Adrenal gland (tissue), 12 donors: ENCODE results near the gene KRT78. TPM values are rescaled to one million over a fixed set of nuclear protein-coding genes. Genes with fewer than 3 reads are reported as not detected.

Experiments
- DNase-seq, 7 donors: peaks; one replicate each; pipeline ENCODE4 v3.0.0-alpha.2; 2019 to 2020
- H3K27ac ChIP-seq, 5 donors: fragments of 200-600 bp; sonication (generic) in 4 of 5; 1 replicate in 3 of 5; 2 replicates in 2 of 5; pipeline versions ENCODE4 v1.5.1 to v1.8.0; 2016 to 2020; ENCODE audit warnings: mild to moderate bottlenecking in 1 of 5
- H3K27me3 ChIP-seq: fragments of 200-600 bp; 2 replicates; pipeline ENCODE4 v1.8.0; 2021
- H3K36me3 ChIP-seq, 2 donors: fragments of 200-600 bp; replicated peaks in 1 of 2; 1 replicate in 1 of 2; 2 replicates in 1 of 2; pipeline versions ENCODE4 v1.5.1 to v1.8.0; 2018 to 2022
- H3K4me1 ChIP-seq, 2 donors: fragments of 200-600 bp; replicated peaks in 1 of 2; 1 replicate in 1 of 2; 2 replicates in 1 of 2; pipeline versions ENCODE4 v1.5.1 to v1.8.0; 2018 to 2021
- H3K4me3 ChIP-seq, 4 donors: fragments of 200-600 bp; sonication (generic) in 3 of 4; one replicate each; pipeline ENCODE4 v1.5.1; 2016 to 2018
- H3K9me3 ChIP-seq, 3 donors: fragments of 200-600 bp; sonication (generic) in 1 of 3; replicated peaks in 1 of 3; 1 replicate in 2 of 3; 2 replicates in 1 of 3; pipeline versions ENCODE4 v1.5.1 to v1.8.0; 2016 to 2021
- POLR2A ChIP-seq, 2 donors: fragments of 450-650 bp; IDR thresholded peaks; one replicate each; pipeline ENCODE4 v1.6.1; 2017; ENCODE audit warnings: antibody characterized with exemption in 2 of 2, mild to moderate bottlenecking in 2 of 2, moderate library complexity in 1 of 2
- WGBS, 4 donors: extraction: QIAGEN DNeasy Blood & Tissue Kit in 2 of 4; methylation state at CpG; one replicate each; pipeline versions ENCODE4 v1.1.5 to v1.1.7; 2013 to 2017; 5-methylcytosine and 5-hydroxymethylcytosine counted together
- intact Hi-C, 2 donors: fragments of 100-400 bp; cut with DNase I; formaldehyde crosslinking; loops; one replicate each; pipeline versions ENCODE4 v1.14.1 to v1.15.0; 2022 to 2023
- polyA plus RNA-seq, 3 donors: library from polyadenylated mRNA; stranded (reverse); fragments of 200-250 nt in 2 of 3; fragments of 350-450 nt in 1 of 3; fragmentation: Illumina TruSeq in 1 of 3; extraction: RNeasy Lipid Tissue Mini Kit (QIAGEN cat#74804) in 1 of 3; gene quantifications; one replicate each; pipeline ENCODE4 v1.2.3, GENCODE V29; 2013 to 2014
- total RNA-seq, 9 donors: library from RNA; depleted of rRNA in 4 of 9; stranded (reverse); fragments of >200 nt in 4 of 9; fragments of 120-200 nt in 1 of 9; fragmentation: NEBNext Ultra II Directional in 1 of 9; extraction: Animal tissue kit (Norgen Biotek cat#: 25700) in 1 of 9; gene quantifications; one replicate each; pipeline versions ENCODE4 v1.1.0 to v1.2.4, GENCODE V29; 2013 to 2023
- TF ChIP-seq, protein P1 (sequence below), 6 experiments: fragments of 450-650 bp in 4 of 6; fragments of 200-600 bp in 2 of 6; sonication (generic) in 1 of 6; IDR thresholded peaks; 1 replicate in 5 of 6; 2 replicates in 1 of 6; pipeline versions ENCODE4 v1.5.1 to v1.8.0; 2016 to 2021; ENCODE audit warnings: antibody characterized with exemption in 6 of 6, mild to moderate bottlenecking in 2 of 6, moderate library complexity in 1 of 6
- donor health status: healthy with polysubstance abuse.
- donor health status: Bipolar disorder and iron deficiency.
- donor health status: DM: yes; HTN: yes; CAD: no.
- donor health status: DM: no; HTN: no; CAD: no.
- donor health status: DM: no; HTN: no; CAD: no.
- donor health status: DM: yes; HTN: yes; CAD: no.

The KRT78 gene
- total and polyA plus RNA-seq, 12 donors, result 0.34 TPM; not detected in 11

GRCh38 chr12:52892974-52893373 lies 44.2 kb upstream of the KRT78 start:
- TF ChIP-seq, protein P1, sequence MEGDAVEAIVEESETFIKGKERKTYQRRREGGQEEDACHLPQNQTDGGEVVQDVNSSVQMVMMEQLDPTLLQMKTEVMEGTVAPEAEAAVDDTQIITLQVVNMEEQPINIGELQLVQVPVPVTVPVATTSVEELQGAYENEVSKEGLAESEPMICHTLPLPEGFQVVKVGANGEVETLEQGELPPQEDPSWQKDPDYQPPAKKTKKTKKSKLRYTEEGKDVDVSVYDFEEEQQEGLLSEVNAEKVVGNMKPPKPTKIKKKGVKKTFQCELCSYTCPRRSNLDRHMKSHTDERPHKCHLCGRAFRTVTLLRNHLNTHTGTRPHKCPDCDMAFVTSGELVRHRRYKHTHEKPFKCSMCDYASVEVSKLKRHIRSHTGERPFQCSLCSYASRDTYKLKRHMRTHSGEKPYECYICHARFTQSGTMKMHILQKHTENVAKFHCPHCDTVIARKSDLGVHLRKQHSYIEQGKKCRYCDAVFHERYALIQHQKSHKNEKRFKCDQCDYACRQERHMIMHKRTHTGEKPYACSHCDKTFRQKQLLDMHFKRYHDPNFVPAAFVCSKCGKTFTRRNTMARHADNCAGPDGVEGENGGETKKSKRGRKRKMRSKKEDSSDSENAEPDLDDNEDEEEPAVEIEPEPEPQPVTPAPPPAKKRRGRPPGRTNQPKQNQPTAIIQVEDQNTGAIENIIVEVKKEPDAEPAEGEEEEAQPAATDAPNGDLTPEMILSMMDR (IDR thresholded peaks at IDR 0.05), result no peak
- no peak for TF ChIP-seq POLR2A (IDR thresholded peaks at IDR 0.05)
- Histone ChIP-seq H3K4me1 (no peaks in the 10 kb centered on the region), H3K27ac (no peak overlapping the region), H3K27me3 (no peaks in the 10 kb centered on the region), H3K36me3 (no peaks in the 10 kb centered on the region), H3K4me3 (no peak overlapping the region), H3K9me3 (no peaks in the 10 kb centered on the region)
- intact Hi-C loops, result no loop called here
- no peak for DNase-seq

- Histone ChIP-seq H3K4me3 (no peak overlapping the region), H3K9me3 (no peaks in the 10 kb centered on the region), H3K36me3 (no peaks in the 10 kb centered on the region), H3K27me3 (no peaks in the 10 kb centered on the region), H3K4me1 (no peaks in the 10 kb centered on the region), H3K27ac (no peak overlapping the region)
- no peak for DNase-seq
- no peak for TF ChIP-seq POLR2A (IDR thresholded peaks at IDR 0.05)
- intact Hi-C loops, result no loop called here
- WGBS, 4 donors, result 78 to 89% (median 86%) methylated on average over 6 to 7 of the region's 7 CpGs
Observed at GRCh38 chr12:52892207-52892852, 43.5 kb upstream of the KRT78 start.

- WGBS, 4 donors, result 53 to 84% (median 64%) methylated on average over 2 of the region's 2 CpGs
- Histone ChIP-seq H3K4me3 (no peak overlapping the region), H3K27me3 (no peaks in the 10 kb centered on the region), H3K9me3 (no peaks in the 10 kb centered on the region), H3K4me1 (no peaks in the 10 kb centered on the region), H3K36me3 (no peaks in the 10 kb centered on the region), H3K27ac (no peak overlapping the region)
- no peak for DNase-seq
- TF ChIP-seq, protein P1 (IDR thresholded peaks at IDR 0.05), result no peak
- intact Hi-C loops, result no loop called here
Observed at GRCh38 chr12:52891044-52891443, 42.2 kb upstream of the KRT78 start.

- H3K27ac ChIP-seq, result no peak overlapping the region
- H3K9me3 ChIP-seq, result no peaks in the 10 kb centered on the region
- TF ChIP-seq, protein P1 (IDR thresholded peaks at IDR 0.05), result no peak
- TF ChIP-seq POLR2A (IDR thresholded peaks at IDR 0.05), result no peak
- DNase-seq, result no peak
- 88 to 94% (median 91%) methylated on average over 3 of the region's 3 CpGs for WGBS, 4 donors
- no peaks in the 10 kb centered on the region for H3K4me1 ChIP-seq
- H3K27me3 ChIP-seq, result no peaks in the 10 kb centered on the region
- no peak overlapping the region for H3K4me3 ChIP-seq
- no peaks in the 10 kb centered on the region for H3K36me3 ChIP-seq
- intact Hi-C loops, result no loop called here
Observed at GRCh38 chr12:52890417-52890816, 41.6 kb upstream of the KRT78 start.
